ENCODE results near the gene RNF150. TPM values are rescaled to one million over a fixed set of nuclear protein-coding genes. Genes with fewer than 3 reads are reported as not detected.

RNF150 gene
- total and polyA plus RNA-seq, 7 donors = 0.46 to 69.0 (median 53.2) TPM

- intact Hi-C loops (cut with DNase I) = no loop called here
- 56 to 63% methylated on average over 3 of the region's 3 CpGs for WGBS, 2 donors
- DNase-seq = no peak
Measured at GRCh38 chr4:141013899-141014298, 119.4 kb downstream of the RNF150 start.

DNA sequence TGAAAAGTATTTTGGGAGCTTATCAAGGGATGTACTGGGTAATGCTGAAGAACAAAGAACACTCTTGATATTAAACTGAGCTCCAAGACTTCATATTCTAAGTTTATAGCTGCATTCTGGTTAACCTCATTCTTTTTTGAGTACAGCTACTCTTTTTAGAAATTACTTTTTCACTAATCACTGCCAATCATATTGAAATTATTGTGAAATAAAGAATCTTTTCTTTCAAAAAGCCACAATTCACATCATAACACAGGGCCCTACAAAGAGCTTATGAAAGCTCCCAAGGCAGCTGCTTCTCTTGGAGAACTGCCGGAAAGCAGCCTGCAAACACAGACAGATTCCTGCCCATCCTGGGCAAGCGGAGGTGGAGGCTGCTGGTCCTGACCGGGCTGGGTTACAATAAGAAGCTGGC is 121.4 kb downstream of the RNF150 start:
- Histone ChIP-seq H3K9me3 (no peaks in the 10 kb centered on the region), H3K4me3 (no peak overlapping the region), H3K27me3 (no peaks in the 10 kb centered on the region), H3K27ac (peak overlapping the region; percentile 31 to 73 (median 69)), H3K4me1 (peaks cover 0 to 48% (median 31%) of the 10 kb centered on the region in 4 donors), H3K36me3 (no peaks in the 10 kb centered on the region)
- DNase-seq = peak; percentile 78
- intact Hi-C loops (cut with DNase I) = no loop called here
- TF ChIP-seq POLR2AphosphoS5 (IDR thresholded peaks at IDR 0.05) (peak in 2 of 4 donors; percentile 65 to 76), CTCF (IDR thresholded peaks at IDR 0.05) (no peak)
- WGBS, 2 donors = 90% methylated on average over 3 of the region's 3 CpGs

More at GRCh38 chr4:141013899-141014298, 119.4 kb downstream of the RNF150 start:
- no peaks in the 10 kb centered on the region for H3K27me3 ChIP-seq
- no peak overlapping the region for H3K4me3 ChIP-seq
- H3K27ac ChIP-seq = peak overlapping the region in 3 of 4 donors; percentile 17 to 73 (median 73)
- TF ChIP-seq EP300 (IDR thresholded peaks at IDR 0.05) (no peak), CTCF (IDR thresholded peaks at IDR 0.05) (no peak), POLR2A (IDR thresholded peaks at IDR 0.05) (no peak), POLR2AphosphoS5 (IDR thresholded peaks at IDR 0.05) (no peak)
- H3K9me3 ChIP-seq = no peaks in the 10 kb centered on the region
- no peaks in the 10 kb centered on the region for H3K36me3 ChIP-seq
- H3K4me1 ChIP-seq = peaks cover 0 to 68% (median 51%) of the 10 kb centered on the region in 4 donors

GRCh38 chr4:141009931-141010330 is 123.3 kb downstream of the RNF150 start:
- TF ChIP-seq CTCF (IDR thresholded peaks at IDR 0.05) (no peak), EP300 (IDR thresholded peaks at IDR 0.05) (no peak), POLR2A (IDR thresholded peaks at IDR 0.05) (no peak), POLR2AphosphoS5 (IDR thresholded peaks at IDR 0.05) (no peak)
- Histone ChIP-seq H3K4me1 (peaks cover 0 to 36% (median 20%) of the 10 kb centered on the region in 4 donors), H3K36me3 (no peaks in the 10 kb centered on the region), H3K9me3 (no peaks in the 10 kb centered on the region), H3K4me3 (no peak overlapping the region), H3K27ac (peak overlapping the region in 1 of 4 donors; percentile 73), H3K27me3 (no peaks in the 10 kb centered on the region)
- intact Hi-C loops (cut with DNase I) = no loop called here
- DNase-seq = no peak

DNA sequence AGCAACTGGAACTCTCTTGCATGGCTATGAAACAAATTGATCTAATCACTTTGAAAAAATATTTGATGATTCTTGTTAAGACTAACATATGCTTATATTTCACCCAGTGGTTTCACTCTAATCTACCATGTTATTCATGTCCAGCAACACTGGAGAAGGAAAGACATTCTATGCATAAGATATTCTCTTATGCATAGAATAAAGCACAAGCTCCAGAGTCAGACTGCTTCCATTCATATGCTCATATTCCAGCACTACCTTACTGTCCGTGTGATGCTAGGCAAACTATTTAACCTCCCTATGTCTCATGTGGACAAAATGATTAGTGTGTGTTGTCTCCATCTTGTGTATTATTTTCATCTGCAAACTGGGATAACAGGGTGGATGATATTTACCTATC is 124.1 kb downstream of the RNF150 start:
- H3K9me3 ChIP-seq = no peaks in the 10 kb centered on the region
- intact Hi-C loops (cut with DNase I) = no loop called here
- no peak for DNase-seq
- 88 to 93% methylated on average over 1 of the region's 1 CpG for WGBS, 2 donors
- no peaks in the 10 kb centered on the region for H3K36me3 ChIP-seq
- H3K27me3 ChIP-seq = no peaks in the 10 kb centered on the region
- TF ChIP-seq EP300 (IDR thresholded peaks at IDR 0.05) = no peak
- TF ChIP-seq POLR2A (IDR thresholded peaks at IDR 0.05) = no peak
- H3K4me3 ChIP-seq = no peak overlapping the region
- H3K27ac ChIP-seq = no peak overlapping the region
- H3K4me1 ChIP-seq = peaks cover 0 to 41% (median 21%) of the 10 kb centered on the region in 4 donors

DNA sequence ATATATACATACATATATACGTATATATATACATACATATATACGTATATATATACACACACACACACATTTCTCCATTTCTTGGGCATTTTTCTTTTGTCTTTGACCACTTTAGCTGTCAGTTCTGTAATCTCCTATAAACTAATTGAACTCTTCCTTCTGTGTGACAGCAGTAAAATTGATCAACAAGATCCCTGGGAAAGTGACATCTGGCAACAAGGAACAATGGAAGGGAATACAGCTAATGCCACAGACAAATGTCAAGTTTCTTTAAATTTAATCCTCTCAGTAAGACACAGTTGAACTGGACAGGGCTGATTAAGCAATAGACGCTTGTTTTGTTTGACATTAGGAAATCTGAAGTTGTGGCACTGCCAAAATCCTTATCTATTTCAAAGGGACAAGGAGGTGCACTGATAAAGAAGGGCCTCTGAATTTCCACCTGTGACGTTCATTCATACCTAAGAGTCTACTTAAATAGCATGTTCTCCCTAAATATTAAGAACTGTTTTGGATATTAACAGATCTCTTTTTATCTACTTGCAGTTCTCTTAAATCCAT is 126.9 kb downstream of the RNF150 start:
- Histone ChIP-seq H3K9me3 (no peaks in the 10 kb centered on the region), H3K27me3 (no peaks in the 10 kb centered on the region), H3K27ac (no peak overlapping the region), H3K4me3 (no peak overlapping the region), H3K36me3 (no peaks in the 10 kb centered on the region), H3K4me1 (peaks cover 0 to 43% (median 31%) of the 10 kb centered on the region in 4 donors)
- WGBS, 2 donors = 62 to 84% methylated on average over 4 of the region's 4 CpGs
- intact Hi-C loops (cut with DNase I) = no loop called here
- DNase-seq = no peak
- TF ChIP-seq POLR2AphosphoS5 (IDR thresholded peaks at IDR 0.05) = no peak
- no peak for TF ChIP-seq POLR2A (IDR thresholded peaks at IDR 0.05)
- TF ChIP-seq CTCF (IDR thresholded peaks at IDR 0.05) = no peak
- TF ChIP-seq EP300 (IDR thresholded peaks at IDR 0.05) = no peak

All from sigmoid colon (tissue), 7 donors.